Superior temporal gyrus (tissue), 1 donor: ENCODE results near the gene TCEA3.

ENCODE experiments used
- DNase-seq: peaks from one replicate; pipeline ENCODE4 v3.0.0-alpha.2; 2016; ENCODE audit errors: extremely low spot score

The TCEA3 gene

DNA sequence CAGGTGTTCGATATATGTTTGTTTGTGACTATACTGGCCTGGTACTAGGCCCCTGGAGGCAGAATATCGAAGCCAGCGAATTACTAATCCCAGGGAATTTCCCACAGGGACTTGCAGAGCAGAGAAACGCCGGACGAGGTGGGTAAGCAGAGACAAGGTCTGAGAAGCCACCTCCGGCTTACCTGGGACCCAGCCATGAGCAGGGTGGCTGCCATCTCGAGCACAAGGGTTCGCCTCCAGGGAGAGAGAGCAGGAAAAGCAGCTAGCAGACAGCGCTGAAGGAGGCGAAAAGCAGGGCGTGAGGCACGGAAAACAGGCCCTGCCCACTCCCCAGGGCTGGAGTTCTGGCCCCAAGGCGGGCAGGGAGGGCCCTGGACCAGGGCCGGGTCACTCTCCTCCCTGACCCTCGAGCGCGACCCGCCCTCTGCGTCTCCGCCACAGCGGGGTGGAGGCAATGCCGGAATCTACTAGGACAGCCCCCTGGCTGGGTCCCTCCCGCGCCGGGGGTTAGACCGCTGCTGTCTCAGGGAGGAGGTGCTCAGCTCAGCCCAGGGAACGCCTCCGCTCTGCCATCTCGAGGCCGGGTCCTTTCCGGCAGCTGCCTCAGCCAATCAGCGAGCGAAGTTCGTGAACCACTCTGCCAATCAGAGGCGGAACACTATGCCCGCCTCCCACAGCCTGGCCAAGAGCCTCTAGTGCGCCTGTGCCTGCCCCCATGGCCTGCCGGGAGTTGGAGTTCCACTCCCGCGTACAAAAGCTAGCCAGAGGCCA, 56.6 kb downstream of the TCEA3 start:
- peak; percentile 100 for DNase-seq

DNA sequence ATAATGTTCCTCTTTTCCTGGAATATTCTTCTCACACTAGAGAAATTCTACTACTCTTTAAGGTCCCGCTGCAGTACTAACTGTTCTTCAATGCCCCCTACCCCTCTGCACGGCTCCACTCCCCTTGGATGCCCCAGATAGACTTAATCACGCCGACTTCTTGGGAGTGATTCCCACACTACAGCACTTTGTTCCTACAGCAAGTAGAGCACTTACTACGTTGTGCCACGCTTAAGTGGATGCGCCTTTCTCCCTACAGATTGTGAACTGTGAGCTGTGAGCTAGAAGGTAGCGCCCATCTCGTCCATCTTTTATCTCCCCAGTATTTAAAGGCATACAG, 57.1 kb downstream of the TCEA3 start:
- no peak for DNase-seq

DNA sequence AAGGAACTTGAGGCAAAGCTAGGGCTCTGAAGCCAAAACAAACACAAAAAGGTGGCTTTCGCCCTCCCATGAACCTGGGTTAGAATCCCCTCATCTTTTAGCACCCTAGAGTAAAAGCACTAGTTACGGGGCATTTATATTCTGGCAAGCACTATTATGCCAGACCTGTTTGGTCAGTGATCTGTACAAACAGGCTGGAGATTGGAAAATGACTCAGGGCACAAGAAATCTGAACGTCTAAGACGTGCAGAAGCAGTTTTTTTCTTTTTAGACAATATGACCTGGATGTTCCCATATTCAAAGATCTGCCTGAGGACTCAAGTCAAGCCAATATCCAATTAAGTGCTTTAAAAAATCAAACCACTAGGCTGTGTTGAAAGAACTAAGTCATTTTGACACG, 58.0 kb downstream of the TCEA3 start:
- DNase-seq, result no peak

DNA sequence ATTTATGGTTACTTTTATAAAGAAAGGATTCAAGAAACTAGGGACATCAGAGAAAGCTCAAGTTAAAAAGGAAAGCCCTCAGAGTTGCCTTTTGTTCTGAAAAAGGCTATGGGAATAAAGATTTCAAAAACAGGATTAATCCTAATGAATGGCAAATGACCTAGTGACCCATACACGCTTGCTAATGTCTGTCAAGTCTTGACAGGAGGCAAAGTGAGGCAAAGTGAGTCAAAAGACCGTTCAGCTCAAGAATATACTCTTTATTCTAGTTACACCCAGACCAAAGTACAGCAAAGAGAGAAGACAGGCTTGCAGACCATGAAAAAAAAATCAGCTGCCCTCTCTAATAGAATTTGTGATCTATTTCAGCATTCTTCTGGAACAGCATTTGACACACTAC, 58.4 kb downstream of the TCEA3 start:
- no peak for DNase-seq

DNA sequence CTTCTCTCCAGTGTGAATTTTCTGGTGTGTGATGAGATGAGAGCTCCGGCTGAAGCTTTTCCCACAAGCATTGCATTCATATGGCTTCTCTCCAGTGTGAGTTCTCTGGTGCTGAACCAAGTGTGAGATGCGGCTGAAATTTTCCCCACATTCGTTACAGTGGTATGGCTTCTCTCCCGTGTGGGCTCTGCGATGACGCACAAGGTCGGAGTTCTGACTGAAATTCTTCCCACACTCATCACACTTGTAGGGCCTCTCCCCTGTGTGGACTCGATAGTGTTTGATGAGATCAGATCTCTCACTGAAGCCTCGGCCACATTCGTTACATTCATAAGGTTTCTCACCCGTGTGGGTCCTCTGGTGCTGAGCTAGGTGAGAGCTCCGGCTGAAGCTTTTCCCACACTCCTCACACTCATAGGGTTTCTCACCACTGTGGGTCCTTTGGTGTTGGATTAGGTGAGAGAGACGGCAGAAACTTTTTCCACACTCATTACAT, 62.3 kb downstream of the TCEA3 start:
- DNase-seq, result no peak

GRCh38 chr1:23358310-23358875, 66.2 kb downstream of the TCEA3 start:
- DNase-seq, result no peak

DNA sequence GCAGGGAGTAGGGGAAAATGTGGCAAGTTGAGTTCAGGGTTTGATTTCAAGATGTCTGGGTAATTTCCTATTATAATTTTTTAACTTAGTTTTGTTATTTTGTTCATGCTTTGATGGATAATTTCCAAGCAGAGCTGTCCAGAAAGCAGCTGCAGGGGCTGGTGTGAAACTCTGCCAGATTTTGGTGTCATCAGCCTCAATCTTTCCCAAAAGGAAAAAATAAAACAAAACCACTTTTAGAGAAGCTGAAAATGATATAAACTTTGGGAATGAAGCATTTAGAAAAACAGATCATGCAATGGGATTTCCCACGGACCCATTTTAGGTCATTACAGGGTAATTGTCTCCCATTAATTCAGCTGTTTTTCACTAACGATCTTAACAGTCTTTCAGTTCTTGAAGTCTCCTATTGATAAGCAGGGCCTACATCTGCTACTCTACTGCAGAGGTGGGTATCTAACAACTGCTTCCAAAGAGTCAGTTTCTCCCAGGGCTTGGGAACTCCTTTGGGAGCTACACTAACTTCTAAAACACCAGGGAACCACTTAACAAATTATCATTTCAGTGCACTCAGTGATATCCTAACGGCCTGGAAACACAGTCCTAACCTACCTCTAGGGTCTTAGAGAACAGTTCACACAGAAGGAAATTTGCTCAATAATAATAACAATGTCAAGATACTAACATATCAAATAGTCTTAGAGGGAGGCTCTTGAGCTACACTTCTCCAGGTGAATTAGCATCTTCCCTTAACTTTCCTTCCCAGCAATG, 67.2 kb downstream of the TCEA3 start:
- no peak for DNase-seq

DNA sequence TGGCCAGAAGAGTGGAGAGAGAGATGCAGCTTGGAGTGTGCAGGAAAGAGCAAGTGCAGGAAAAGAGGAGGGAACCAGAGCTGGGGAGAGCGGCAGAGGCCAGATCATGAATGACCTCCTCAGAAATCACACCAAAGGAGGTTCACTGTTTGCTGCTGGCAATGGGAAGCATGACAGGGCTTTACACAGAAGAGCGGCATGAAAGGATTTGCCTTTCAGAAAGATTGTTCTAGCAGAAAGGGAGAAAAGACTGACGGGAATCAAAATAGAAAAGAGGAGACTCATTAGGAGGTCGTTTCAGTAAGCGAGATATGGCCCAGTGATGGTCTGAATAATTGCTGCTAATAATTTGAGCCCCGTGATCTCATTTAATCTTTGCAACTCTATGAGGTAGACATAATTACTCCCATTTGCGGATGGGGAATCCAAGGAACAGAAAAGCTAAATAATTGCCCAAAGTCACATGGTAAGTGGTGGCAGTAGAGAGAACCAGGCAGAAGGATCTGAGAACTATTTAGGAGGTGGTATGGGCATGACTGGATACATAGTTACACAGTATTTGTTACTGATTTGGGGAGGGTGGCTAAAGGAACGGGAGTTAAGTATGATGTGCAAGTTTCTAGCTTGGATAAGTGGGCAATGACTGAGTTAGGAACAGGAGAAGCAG, 67.9 kb downstream of the TCEA3 start:
- peak; percentile 68 for DNase-seq

DNA sequence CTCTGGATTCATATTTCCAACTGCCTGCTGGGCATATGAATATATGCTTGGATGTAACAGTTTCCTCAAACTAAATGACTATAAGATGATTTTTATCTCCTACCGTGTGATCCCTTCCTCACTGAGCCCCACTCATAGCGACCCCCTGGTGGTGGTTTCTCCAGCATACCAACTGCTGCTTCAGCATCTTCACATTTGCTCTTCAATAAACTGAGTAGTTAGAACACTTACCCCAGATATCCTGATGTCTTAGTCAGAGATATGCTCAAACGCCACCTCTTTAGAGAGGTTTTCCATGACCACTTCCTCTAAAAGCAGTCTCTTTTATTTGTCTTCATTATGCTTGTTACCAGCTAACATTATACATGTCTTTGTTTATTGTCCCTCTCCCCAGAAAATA, 70.3 kb downstream of the TCEA3 start:
- no peak for DNase-seq

DNA sequence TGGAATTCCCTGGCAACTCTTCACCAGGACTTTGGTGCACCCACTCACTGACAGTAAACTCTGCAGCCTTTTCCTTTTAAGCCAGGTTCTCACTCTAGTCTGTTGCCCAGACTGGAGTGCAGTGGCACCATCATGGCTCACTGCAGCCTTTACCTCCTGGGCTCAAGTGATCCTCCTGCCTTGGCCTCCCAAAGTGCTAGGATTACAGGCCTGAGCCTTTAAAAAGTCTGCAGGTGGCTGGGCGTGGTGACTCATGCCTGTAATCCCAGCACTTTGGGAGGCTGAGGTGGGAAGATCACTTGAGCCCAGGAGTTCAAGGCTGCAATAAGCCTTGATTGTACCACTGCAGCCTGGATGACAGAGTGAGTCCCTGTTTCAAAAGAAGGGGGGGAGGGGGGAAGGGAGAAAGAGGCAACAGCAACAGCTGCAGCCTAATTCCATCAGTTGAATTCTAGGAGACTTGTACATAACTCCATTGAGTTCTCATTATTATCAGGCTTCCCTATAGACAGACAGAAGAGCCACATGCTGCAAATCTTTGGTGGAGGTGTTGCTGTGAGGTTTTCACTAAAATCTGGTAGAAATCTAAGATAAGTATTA, 72.4 kb downstream of the TCEA3 start:
- DNase-seq, result no peak

GRCh38 chr1:23345920-23346319, 78.6 kb downstream of the TCEA3 start:
- no peak for DNase-seq

DNA sequence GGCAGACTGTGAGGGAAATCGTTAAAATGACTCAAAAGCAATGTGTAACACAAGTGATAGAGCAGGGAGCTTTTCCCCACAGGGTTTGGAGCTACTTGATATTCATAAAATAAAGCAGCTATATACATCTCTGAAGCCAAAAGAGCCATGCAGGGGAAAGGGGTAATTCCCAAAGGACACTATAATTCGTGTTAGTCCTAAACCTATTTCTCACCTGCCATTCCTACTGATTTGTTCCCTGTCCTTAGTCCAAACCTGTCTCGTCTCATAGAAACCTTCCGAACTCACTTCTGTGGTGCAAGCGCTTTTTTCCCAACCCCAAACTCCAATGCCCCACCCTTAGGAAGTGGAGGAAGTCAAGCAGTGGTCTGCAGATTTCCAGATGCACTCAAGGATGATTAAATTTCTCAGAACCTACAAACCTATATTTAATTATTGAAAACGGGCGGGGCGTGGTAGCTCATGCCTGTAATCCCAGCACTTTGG, 79.5 kb downstream of the TCEA3 start:
- no peak for DNase-seq

DNA sequence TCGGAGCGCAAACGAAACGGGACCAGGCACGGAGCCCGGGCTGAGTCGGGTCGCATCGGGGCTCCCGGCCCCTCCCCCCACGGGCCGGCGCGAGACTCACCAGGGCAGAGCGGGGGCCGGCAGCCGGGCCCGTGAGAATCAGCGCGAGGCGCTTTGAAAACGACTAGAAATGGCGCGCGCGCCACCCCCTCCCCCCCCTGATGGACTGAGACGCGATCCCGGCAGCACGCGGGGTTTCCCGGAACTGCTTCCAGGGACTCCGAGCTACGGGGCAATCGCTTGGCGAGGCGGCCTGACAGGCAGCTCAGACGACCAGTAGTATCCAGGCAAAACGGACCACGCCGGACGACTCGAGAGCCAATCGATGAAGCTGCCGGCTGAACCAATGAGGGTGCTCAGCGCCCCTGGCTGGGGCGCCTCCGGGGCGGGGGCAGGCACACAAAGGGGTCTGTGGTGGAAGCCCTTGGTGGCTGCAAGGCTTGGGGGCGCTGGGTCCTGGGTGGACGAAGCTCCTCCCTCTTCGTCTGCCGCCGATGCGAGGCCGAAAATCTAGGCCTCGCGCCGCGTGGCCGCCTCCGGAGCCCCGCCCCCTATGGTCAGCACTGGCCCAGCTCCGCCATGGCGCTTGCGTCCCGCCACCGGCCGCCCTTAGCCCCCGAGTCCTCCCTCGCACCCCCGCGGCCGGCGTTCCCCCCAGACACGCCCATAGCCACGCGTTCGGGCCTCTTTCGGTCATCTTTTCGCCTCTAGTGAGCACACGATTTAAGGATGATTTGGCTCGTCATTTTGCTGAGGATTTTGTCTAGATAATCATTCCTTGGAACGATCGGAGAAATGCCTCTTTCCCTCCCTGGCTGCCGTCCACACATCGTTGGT, 80.2 kb downstream of the TCEA3 start, which contains the start of gene HNRNPR:
Gene HNRNPR (minus strand): TSS at position 174 of the 876 bp plus-strand sequence. CDS start 3,276 bp downstream, outside the sequence.
- DNase-seq, result peak; percentile 100

GRCh38 chr1:23343221-23344110, 81.1 kb downstream of the TCEA3 start:
- DNase-seq, result peak; percentile 39

- no peak for DNase-seq
Measured at GRCh38 chr1:23341931-23342692, 82.4 kb downstream of the TCEA3 start.

DNA sequence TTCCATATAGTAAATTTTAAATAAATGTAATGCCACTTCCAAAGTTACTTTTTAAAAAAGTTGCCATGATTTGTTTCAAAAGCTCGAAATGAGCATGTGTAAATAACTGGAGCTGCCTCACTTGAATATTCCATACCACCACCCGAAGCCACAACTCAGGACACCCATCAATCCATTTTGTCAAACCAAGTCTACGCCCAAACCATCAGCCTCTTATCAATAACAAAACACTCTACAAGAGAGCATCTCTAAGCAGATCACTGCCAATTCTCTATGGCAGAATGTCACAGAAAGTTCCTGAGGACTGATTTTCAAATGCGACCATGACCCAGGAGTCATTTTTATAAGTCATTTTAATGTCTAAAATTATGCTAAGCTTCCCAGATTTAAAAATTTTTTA, 84.9 kb downstream of the TCEA3 start:
- DNase-seq, result no peak

DNA sequence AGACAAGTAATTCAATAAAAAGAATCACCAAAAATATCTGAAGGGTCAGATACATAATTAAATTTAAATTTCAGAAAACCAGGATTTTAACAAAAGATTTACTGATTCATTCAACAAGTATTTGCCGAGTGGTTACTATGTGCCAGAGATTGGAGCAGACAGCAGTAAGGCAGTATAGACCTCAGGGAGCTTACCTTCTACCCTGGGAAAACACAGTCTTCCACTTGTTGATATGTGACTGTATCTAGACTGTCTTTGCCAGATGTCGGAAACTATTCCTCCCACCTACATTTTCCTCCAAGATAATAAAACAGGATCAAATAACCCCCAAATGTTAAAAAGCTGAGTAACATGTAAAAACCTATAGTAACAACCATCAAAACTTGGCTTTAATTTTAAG, 86.7 kb downstream of the TCEA3 start:
- DNase-seq, result no peak

DNA sequence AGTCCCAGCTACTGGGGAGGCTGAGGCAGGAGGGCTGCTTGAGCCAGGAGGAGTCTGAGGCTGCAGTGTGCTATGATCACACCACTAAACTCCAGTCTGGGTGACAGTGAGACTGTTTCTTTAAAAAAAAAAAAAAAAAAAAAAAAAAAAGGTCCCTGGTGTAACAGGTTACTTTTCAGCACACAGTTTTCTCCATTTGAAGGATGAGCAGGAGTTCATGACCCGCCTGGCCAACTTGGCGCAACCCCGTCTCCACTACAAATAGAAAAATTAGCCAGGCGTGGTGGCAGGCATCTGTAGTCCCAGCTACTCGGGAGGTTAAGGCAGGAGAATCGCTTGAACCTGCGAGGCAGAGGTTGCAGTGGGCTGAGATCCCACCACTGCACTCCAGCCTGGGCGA, 92.8 kb downstream of the TCEA3 start:
- DNase-seq, result no peak
